EL (cell line): Measurements from ENCODE around the gene RAB2B.
A peak's percentile ranks its signal among the peaks of the same experiment; 100 is the strongest.

Experiments
- DNase-seq: peaks from one replicate; pipeline ENCODE4 v3.0.0-alpha.2; 2016

The RAB2B gene

DNA sequence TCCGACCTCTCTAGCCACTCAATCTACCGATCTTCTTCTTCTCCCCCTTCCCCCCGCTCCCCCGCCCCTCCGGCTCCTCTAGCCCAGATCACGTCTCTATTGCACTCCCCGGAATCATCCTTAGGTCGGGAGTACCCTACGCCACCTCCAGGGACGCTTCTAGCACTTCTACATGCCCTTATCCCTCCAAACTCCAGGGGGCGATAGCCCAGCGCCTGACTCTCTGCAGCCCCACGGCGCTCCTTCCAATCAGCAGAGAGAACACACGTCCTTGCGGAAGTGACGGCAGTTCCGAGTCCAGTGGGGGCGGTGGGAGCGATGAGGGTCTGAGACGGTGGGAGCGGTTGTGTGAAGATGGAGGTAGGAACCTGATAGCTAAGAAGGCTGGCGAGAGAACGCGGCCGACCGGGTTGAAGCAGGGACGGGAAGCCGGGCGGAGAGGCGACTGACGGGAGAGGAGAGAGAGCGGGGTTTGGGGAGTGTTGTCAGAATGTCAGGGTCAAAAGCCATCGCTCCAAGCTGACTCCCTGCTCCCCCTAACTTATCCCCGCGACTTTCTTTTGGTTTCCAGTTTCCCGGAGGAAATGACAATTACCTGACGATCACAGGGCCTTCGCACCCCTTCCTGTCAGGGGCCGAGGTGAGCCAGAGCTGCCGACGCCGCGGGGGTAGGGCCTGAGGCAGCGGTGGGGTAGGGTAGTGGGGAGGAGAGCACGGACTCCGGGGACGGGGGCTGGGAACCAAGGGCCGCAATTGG, at the start of gene RAB2B, which contains the start of gene TOX4:
Gene RAB2B (minus strand): TSS at position 35 of the 757 bp plus-strand sequence. CDS start 87 bp downstream, outside the sequence.
Gene TOX4 (plus strand): TSS at position 271 of the 757 bp plus-strand sequence. CDS start 84 bp downstream, at position 355.
- DNase-seq, result peak; percentile 99

DNA sequence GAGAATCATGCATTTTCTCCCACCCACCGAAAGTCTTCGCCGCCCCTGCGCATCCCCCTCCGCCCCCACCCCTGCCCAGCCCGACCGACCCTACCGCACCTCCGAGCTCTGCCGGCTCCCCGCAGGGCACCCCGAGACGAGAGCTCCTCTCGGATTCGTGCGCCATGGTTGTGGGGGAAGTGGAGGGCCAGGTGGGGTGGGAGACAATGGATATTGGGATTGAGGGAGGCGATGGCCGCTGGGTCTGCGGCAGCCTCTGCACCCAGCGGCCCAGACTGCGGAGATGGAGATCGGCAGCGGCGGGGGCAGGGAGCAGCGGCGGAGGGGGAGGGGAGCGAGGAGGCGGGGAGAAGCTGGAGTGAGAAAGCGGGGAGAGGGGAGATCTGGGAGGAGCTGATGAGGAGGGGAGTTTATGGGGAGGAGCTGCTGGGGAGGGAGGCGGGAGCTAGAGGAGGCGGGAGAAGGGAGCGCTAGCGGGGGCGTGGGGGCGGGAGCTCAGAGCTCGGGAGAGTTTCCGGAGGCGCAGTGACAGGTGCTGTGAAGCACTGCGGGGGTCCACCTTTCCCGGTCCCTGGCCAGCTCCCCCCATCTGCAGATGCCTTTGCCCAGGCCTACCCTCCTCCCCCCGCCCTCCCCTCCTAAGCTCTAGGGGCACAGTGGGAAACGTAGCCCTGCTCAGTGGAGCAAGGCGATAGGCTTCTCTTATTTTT, 49.4 kb upstream of the RAB2B start, which contains the start of gene SALL2:
Gene SALL2 (minus strand): TSS at position 385 of the 710 bp plus-strand sequence. CDS start 219 bp downstream, at position 166.
- DNase-seq, result peak; percentile 76

DNA sequence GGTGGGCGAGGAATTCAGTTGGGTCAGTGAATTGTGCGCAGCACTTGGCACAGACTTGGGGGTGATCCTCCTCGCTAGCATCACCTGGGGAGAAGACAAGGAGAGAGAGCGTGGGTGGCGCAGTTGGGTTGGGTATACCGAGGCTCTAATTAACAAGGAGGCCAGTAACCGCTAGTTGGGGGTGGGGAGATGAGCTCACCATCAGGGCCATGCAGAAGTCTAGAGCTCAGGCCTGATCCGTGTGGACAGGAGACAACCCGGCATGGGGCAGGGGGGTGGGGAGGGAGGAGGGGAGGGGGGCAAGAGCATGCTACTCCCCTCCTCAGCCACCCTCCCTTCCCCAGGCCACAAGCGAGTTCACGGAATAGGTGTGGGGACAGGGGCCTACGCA, 48.8 kb upstream of the RAB2B start:
- DNase-seq, result peak; percentile 15

DNA sequence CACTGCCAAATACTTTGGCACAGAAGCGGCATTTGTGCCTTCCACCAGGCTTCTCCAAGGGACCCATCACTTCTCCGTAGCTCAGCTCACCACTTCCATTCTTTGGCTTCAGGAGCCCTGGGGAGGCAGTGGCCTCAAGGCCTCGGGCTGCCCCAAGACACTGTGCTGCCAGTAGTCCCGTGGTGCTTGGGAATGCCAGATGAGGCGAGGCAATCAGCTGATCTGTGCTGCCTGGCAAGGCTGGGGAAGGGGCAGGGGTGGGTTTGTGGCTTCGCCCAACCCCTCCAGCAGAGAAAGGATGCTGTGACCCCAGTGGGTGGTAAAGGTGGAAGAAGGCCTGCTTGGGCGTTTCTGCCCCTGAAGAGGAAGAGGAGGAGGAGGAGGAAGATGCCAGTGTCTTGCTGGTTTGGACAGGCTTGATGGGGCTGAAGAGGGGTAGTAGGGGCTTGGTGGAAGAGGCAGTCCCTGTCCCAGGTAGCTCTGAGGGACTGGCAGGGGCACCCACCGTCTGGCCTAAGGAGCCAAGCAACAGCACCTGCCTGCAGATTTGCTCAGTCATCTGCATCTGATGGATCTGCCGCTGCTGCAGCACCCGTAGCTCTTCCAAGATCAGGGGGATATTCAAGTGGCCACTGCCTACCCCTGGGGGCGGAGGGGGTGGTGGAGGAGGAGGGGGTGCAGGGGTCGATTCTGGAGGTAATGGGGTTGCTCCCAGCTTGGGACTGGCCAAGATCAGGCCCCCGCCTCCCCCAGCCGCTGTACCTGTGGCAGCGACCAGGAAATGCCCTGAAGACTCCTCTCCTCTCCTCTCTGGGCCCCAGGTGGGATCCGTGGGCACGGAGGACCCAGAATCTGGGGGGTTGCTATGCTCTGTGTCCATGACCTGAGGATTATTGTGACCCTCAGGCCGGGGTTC, 48.1 kb upstream of the RAB2B start:
- no peak for DNase-seq

DNA sequence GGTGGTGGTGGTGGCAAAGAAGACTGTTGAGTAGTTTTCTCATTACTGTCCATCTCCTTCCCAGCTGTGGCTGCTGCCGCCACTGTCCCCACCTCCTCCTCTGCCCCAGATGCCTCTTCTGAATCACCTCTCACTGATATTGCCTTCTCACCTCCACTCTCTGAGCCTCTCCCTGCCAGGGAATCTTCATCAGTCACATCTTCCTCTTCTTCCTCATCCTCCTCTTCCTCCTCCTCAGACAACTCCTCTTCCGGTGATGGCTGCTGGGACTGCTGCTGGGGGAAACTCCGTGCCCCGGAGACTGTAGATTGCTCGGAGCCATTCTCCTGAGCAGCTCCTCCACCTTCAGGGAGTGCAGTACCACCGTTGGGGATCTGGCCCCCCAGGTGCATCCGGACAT, 46.4 kb upstream of the RAB2B start:
- no peak for DNase-seq

DNA sequence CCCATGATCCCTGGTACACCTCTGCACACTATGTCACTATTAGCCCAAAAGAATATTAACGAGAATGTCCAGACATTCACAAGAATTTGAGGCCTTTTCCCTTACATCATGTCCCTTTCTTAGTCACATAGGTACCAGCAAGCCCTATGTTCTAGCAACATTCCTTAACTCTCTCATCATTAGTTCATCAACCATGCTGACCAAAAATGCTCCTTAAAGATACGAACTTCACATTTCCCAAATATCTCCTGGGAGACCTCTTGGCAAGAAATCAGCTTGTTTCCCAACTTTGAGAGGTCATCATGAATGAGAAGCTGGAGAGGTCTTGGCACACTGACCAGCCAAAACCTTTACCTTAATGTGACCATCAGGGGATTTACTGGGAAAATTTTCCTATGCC, 44.7 kb upstream of the RAB2B start:
- DNase-seq, result peak; percentile 84

DNA sequence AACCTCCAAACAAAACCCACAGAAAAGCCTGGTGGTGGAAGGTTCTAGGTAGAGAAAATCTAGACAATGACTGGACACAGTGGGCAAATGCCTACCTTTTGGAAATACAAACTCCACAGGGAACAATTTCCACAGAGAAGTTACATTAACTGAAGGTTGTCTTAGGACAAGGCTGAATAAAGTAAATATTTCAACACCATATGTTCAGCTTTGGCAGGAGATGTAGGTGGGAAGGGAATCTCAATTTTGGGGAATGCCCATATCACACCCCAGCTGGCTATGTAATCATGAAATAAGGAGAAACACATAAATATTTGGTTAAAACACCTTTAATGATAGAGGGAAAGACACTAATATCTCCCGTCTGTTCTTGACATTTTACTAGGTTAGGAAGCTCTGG, 44.0 kb upstream of the RAB2B start:
- DNase-seq, result no peak

DNA sequence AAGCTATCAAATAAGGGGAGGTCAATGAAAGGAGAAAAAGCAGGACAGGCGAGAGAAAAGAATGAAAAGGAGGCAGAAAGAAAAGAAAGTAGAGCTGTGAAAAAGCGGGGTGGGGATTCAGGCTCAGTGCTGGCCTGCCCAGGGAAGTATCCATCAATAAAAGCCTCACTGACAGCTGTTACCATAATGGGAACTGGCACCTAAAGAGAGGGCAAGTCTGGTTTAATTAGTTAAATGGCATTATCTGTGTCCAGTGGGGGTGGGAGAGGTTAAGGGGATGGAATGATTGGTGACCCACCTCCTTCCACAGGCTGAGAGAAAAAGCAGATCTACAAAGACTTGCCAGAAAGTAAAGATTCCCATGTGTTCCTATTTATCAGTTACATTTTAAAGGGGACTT, 42.0 kb upstream of the RAB2B start:
- no peak for DNase-seq

DNA sequence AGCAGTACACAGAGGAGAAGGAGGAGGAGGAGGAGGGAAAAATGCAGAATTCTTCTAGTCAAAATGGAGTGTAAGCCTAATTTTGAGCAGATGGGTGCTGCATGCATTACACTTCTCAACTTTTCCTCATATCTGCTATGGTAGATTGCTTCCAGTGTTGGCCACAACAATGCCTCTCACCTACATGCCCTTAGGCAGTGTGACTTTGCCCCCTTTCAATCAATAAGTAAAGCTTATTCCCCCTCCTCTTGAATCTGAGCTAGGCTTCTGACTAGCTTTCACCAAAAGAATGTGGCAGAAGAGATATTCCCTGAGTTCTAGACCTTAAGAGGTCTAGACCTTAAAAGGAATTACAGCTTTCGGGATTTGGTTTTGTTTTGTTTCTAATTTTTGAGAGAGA, 37.6 kb upstream of the RAB2B start:
- DNase-seq, result no peak

DNA sequence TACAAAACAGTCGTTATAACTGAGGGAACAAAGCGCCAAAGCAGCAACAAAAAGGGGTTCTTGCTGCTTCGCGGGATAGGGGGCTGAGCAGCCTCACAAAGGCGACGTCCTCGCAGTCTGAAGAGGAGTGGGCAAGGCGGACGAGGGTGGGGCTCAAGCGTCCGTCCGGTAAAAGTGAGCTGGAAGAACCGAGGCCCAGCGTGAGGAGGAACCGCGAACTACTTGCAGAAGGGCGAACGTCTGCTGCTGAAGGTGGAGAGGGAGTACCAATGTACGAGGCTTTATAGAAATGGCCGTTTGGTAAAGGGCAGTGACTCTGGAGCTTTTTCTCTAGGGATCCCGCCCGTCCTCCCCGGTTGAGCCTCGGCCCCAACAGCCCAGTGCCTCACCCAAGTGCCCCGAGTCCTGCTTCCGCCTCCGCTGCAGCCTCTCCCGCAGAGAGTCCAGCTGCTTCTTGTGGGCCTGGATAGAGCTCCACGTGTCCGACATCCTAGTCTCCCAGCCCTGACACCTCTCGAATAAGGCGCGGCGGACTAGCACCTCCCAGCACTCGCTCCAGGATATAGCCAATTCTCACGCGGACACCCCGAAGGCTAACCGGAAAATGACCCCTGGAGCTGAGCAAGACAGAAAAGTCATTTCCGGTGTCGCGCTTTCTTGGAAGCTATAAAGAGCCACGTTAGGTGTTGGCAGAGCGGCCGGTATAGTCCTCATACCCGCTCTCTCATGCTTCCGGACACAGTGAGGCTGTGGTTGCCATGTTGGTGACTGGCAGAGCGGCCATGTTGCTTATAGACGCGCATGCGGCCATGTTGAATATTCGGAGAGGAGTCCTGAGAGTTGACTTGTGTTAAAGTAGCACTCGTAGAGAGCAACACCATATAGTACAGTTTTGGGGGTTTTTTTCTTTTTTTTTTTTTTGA, 34.2 kb upstream of the RAB2B start, which contains the start of gene METTL3:
Gene METTL3 (minus strand): TSS at position 606 of the 923 bp plus-strand sequence. CDS start 117 bp downstream, at position 489.
- peak; percentile 100 for DNase-seq

DNA sequence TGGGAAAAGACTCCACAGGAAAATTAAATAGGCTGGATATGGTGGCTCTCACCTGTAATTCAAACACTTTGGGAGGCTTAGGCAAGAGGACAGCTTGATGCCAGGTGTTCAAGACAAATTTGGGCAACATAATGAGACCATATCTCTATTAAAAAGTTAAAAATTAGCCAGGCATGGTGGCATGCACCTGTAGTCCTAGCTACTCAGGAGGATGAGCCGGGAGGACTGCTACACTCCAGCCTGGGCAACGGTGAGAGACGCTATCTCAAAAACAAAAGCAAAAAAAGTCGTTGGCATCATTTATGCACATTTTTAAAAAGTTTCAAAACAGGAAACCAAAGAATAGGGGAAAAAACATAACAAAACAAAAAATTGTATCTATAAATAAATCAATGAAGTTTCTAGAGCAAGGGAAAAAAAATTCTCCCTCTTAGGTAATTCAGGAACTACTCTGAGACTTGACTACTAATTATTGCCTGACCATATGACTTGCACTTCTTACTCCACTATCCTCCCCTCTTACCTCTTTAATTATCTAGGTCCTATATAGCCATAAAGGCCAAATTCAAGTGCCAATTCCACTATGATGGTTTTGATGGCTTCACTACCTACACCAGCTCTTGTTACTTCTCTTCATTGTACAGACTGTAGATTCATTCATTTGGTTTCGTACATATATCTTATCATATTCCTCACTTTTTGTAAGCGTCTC, 32.8 kb upstream of the RAB2B start:
- no peak for DNase-seq

DNA sequence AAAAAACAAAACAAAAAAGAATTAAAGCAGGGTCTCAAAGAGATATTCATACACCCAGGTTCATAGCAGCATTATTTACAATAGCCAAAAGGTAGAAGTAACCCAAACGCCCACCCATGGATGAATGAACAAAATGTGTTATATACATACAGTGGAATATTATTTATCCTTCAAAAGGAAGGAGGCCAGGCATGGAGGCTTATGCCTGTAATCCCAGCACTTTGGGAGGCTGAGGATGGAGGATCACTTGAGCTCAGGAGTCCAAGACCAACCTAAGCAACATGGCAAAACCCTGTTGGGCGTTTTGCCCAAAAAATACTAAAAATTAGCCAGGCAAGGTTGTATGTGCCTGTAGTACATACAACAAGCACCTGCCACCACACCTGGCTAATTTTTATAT, 29.8 kb upstream of the RAB2B start:
- DNase-seq, result no peak

DNA sequence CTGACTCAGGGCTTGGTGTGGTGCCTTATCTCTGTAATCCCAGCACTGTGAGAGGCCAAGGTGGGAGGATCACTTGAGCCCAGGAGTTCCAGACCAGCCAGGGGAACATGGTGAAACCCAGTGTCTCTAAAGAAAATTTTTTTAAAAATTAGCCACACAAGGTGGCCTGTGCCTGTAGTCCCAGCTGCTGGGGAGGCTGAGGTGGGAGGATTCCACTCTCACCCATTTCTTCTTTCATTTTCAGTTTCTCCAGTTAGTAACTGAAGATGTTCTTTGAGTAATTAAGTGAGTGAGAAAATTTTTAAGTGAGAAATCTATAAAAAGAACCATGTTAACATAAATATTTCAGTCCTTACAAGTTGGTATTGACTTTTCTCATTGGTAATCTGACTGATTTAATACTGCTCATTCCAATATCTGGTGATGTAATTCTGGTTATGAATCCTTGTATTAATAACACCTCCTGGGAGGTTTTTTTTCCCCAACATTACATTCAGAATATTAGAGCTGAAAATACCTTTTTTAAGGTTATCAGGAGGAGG, 28.3 kb upstream of the RAB2B start:
- no peak for DNase-seq

DNA sequence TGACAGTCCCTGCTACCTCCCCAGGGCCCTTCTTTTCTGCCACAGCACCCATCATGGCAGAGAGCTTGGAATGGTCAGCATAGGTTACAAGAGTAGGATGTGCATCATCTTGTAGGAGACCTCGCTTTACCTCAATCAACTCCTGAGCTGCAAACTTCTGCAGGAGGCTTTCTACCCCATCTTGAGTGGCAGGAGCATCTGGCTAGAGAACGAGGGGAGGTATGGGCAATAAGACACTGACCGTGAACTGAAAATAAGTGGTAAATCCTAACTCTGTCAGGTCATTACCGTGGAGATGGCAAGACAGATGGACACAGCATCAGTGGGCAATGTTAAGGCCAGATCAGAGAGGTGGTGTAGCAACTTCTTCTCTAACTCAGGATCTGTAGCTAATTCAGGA, 26.6 kb upstream of the RAB2B start:
- no peak for DNase-seq

DNA sequence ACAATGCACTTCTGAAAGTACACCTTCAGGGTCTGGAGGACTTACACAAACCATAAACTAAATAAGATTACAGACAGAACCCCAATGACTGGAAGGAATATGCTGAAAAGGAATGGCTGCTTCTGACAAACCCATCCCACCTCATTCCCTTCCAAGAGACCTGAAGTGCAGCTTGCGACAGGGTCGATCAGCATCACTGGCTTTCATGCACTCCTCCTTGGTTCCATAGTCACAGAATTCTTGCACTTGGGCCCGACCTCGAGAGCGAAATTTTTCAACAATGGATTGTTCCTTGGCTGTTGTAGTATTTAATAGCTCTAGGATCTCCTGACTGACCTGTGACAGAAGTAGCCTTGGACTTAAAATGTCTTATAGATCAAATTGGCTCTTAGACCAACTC, 24.8 kb upstream of the RAB2B start:
- no peak for DNase-seq

DNA sequence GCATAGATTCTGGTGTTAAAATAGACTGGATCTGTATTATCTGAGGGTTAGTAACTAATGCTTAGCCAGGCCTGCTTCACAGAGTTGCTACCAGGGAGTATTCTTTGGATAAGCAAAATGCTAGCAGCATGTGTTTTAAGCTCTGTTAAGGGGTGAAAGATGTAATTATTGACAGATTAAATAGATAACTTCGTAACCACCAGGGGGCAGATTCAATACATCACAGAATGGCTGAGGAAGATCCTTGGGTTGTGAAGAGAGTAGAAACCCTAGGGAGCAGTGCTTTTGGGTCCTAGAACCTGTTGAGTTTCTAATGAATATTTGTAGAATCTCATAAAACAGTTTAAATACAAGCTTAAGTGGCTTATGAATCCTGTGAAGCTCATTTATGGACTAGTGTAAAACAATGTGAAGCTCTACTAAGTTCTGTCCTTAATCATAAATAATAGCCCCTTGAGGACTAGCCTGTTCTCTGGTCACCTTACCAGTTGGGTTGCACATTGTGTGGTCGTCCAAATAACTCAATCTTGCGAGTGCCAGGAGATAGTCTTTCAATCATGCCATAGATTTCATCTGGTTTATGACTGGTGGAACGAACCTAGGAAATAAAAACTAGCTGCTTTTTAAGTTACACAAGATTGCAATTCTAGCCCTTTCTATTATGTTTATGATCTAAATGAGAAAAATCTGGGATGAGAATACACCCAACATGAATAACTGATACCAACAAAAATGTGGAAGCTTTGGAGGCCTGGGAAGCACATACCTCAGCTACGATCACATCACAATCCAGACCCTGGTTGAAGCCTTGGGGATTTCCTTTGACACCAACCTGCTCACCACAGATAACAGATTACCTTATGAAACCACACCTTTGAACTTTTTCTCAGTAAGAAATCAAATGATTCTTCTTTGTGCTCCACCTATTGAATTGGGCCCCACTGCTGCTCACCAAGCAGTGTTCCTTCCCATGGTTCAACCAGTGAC, 22.1 kb upstream of the RAB2B start:
- DNase-seq, result peak; percentile 49

DNA sequence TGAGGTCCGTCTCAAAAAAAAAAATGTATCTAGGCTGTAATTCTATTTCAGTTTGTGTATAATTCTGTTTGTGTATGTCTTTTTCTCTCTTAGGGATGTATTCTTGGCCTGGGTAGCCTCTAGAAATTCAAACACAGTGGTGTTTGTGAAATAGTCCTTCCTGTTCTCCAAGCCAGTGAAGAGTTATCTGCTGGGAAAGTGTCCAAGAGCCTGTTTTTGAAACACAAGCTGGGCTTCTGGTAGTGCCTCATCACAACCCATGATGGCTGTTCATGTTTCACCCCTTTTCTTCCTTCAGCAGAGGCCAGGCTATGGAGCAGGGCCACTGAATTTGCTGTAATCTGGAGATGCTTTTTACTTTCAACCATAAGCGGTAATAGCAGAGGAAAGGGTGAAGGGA, 19.7 kb upstream of the RAB2B start:
- DNase-seq, result no peak

DNA sequence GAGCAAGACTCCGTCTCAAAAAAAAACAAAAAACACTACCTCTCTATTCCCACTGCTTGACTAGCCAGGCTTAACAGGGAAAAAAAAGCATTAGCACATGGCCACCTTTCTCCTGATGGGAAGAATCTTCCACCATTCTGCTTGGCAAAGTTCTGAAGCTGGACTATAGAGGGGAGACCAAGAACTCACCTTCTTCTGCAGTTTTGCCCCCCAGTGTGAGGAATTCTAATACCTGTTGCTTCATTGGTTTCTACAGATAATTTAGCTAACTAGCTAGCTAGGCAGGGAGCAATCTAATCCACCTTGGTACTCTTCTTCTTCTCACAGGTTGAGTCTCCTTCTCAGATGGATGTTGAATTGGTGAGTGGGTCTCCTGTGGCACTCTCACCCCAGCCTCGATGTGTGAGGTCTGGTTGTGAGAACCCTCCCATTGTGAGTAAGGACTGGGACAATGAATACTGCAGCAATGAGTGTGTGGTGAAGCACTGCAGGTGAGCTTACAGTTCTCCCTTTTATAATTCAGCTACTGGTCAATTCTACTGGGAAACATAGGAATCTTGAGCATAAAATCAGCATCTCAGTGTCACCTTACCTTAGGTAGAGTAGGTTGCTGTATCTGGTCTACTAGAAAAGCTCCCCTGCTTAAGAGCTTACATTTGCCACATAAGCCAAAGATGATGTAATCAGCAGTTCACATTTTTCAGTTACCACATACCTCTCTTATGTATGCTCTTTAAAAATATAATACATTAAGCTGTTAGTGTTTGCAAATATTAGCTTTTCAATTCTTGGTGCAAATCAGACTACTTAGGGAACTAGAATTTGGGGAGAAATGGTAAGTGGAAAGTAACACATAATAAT, 18.4 kb upstream of the RAB2B start:
- peak; percentile 41 for DNase-seq
